PC-9 (cell line): ENCODE results near the gene MTCH2.

Experiments
- CTCF ChIP-seq: fragments of 200-600 bp; sonication (generic); conservative IDR thresholded peaks from 2 replicates; pipeline ENCODE4 v1.6.1; 2017; ENCODE audit warnings: mixed run types, antibody characterized with exemption, mild to moderate bottlenecking, moderate library complexity
- EZH2 ChIP-seq: fragments of 200-600 bp; sonication (generic); IDR thresholded peaks from 2 replicates; pipeline ENCODE4 v1.8.0; 2017; ENCODE audit warnings: antibody characterized with exemption, low read depth

- TF ChIP-seq CTCF: no peak
- no peak for TF ChIP-seq EZH2
These were observed 69.6 kb downstream of the MTCH2 start for GRCh38 chr11:47572715-47573255.
